HepG2 (cell line): ENCODE results near the gene MORC4. TPM values are rescaled to one million over a fixed set of nuclear protein-coding genes. Genes with fewer than 3 reads are reported as not detected.
A peak's percentile ranks its signal among the peaks of the same experiment; 100 is the strongest.

Experiments
- ATAC-seq: fragments of 200-7000 bp; cut with Tn5 transposase; 3 replicates; pipeline ENCODE4 v1.9.1; 2020; ENCODE audit warnings: mild to moderate bottlenecking, moderate library complexity
- BruUV-seq: library from RNA; stranded (reverse); fragments of 400-500 nt; replicated peaks from 2 replicates; lab custom pipeline; 2021; lab: Mats Ljungman, UMichigan
- CTCF ChIA-PET: fragments of 300-600 bp; formaldehyde crosslinking; extraction: SDS; loops from one replicate; lab custom pipeline; 2021; ENCODE audit warnings: low total read pairs, inconsistent platforms, low intra/inter-chr PET ratio; lab: Yijun Ruan, JAX
- POLR2A ChIA-PET: fragments of 350-600 bp; sonication (Branson Sonifier 250); formaldehyde crosslinking; loops from one replicate; lab custom pipeline; 2020; ENCODE audit warnings: antibody characterized with exemption, inconsistent platforms; lab: Yijun Ruan, JAX
- DNase-seq: peaks from one replicate; pipeline ENCODE4 v3.0.0-alpha.2; 2015; ENCODE audit warnings: low spot score
- FAIRE-seq: peaks from 3 replicates; lab custom pipeline; 2011; peaks lifted over from hg19 to GRCh38; lab: Jason Lieb, UNC
- H2AFZ ChIP-seq: one replicate; pipeline ENCODE4 v1.6.1; 2011; ENCODE audit warnings: low read length, inconsistent platforms
- H3K27ac ChIP-seq: fragments of 300-600 bp; 3 replicates; pipeline ENCODE4 v1.8.0; 2011; ENCODE audit warnings: mixed run types, mild to moderate bottlenecking, mixed read lengths, low read length, inconsistent platforms; ENCODE audit not compliant: insufficient read depth; ENCODE audit errors: extremely low read length
- H3K27me3 ChIP-seq, 2 experiments: fragments of 200-600 bp in 1 of 2; 2 replicates in 1 of 2; 3 replicates in 1 of 2; pipeline versions ENCODE4 v1.6.0 to v1.8.0; 2011; ENCODE audit warnings: low read length in 2 of 2, mild to moderate bottlenecking in 2 of 2, moderate library complexity in 2 of 2, inconsistent platforms in 1 of 2; ENCODE audit not compliant: insufficient read depth in 2 of 2, control insufficient read depth in 1 of 2
- H3K36me3 ChIP-seq, 2 experiments: fragments of 200-600 bp in 1 of 2; replicated peaks in 1 of 2; 2 replicates in 1 of 2; 3 replicates in 1 of 2; pipeline versions ENCODE4 v1.5.1 to v1.8.0; 2011; ENCODE audit warnings: low read length in 2 of 2, inconsistent platforms in 1 of 2; ENCODE audit not compliant: insufficient read depth in 2 of 2, control insufficient read depth in 1 of 2
- H3K4me1 ChIP-seq: 2 replicates; pipeline ENCODE4 v1.5.1; 2012; ENCODE audit warnings: low read length, inconsistent platforms; ENCODE audit not compliant: insufficient read depth
- H3K4me2 ChIP-seq: 2 replicates; pipeline ENCODE4 v1.6.0; 2011; ENCODE audit warnings: low read depth, low read length, inconsistent platforms
- H3K4me3 ChIP-seq, 3 experiments: fragments of 200-600 bp in 1 of 3; sonication (generic), shearing (Covaris generic) in 1 of 3; replicated peaks in 1 of 3; 2 replicates each; pipeline ENCODE4 v1.5.1; 2011 to 2016; ENCODE audit warnings: low read length in 3 of 3, inconsistent platforms in 2 of 3, low read depth in 2 of 3, mild to moderate bottlenecking in 2 of 3, control low read depth in 1 of 3, mixed read lengths in 1 of 3; ENCODE audit not compliant: insufficient read depth in 1 of 3
- H3K79me2 ChIP-seq: one replicate; pipeline ENCODE4 v1.6.1; 2011; ENCODE audit warnings: low read length, inconsistent platforms; ENCODE audit not compliant: insufficient read depth
- H3K9ac ChIP-seq: 2 replicates; pipeline ENCODE4 v1.6.0; 2011; ENCODE audit warnings: mild to moderate bottlenecking, low read depth, low read length, inconsistent platforms; ENCODE audit not compliant: insufficient read depth
- H3K9me3 ChIP-seq: 2 replicates; pipeline ENCODE4 v1.5.1; 2012; ENCODE audit warnings: mild to moderate bottlenecking, low read length
- H4K20me1 ChIP-seq: 2 replicates; pipeline ENCODE4 v1.6.0; 2011; ENCODE audit warnings: inconsistent platforms, mild to moderate bottlenecking, low read length, moderate library complexity; ENCODE audit not compliant: insufficient read depth
- CTCF ChIP-seq: sonication (generic); formaldehyde crosslinking; IDR thresholded peaks from 2 replicates; pipeline ENCODE4 v1.5.0; 2020; ENCODE audit warnings: mild to moderate bottlenecking, missing genetic modification reagents, moderate library complexity
- HNF4G ChIP-seq, 2 experiments: sonication (generic) in 1 of 2; formaldehyde crosslinking in 1 of 2; IDR thresholded peaks; 2 replicates each; pipeline versions ENCODE4 v1.4.0 to v1.6.1; 2011 to 2020; ENCODE audit warnings: borderline replicate concordance in 2 of 2, low read depth in 2 of 2, mild to moderate bottlenecking in 2 of 2, low read length in 1 of 2, missing genetic modification reagents in 1 of 2, moderate library complexity in 1 of 2
- MED13 ChIP-seq: sonication (generic); formaldehyde crosslinking; IDR thresholded peaks from 2 replicates; pipeline ENCODE4 v1.5.0; 2020; ENCODE audit warnings: missing genetic modification reagents
- RAD21 ChIP-seq: fragments of 450-650 bp; formaldehyde crosslinking; IDR thresholded peaks from 2 replicates; pipeline ENCODE4 v1.5.0; 2020; ENCODE audit warnings: mild to moderate bottlenecking
- RBFOX2 ChIP-seq: fragments of 200-400 bp; formaldehyde crosslinking; IDR thresholded peaks from 2 replicates; pipeline ENCODE4 v1.6.1; 2017; ENCODE audit warnings: low read depth, mild to moderate bottlenecking, low read length
- SMC3 ChIP-seq: IDR thresholded peaks from 2 replicates; pipeline ENCODE4 v1.6.1; 2011; ENCODE audit warnings: low read length, improper control_type of control experiment
- STAG1 ChIP-seq: sonication (generic); formaldehyde crosslinking; IDR thresholded peaks from 2 replicates; pipeline ENCODE4 v1.4.0; 2020; ENCODE audit warnings: missing genetic modification reagents
- ZNF552 ChIP-seq: sonication (generic); formaldehyde crosslinking; IDR thresholded peaks from 2 replicates; pipeline ENCODE4 v1.9.0; 2022; ENCODE audit warnings: missing genetic modification reagents, mild to moderate bottlenecking, borderline replicate concordance
- ZNF567 ChIP-seq: sonication (generic); formaldehyde crosslinking; IDR thresholded peaks from 2 replicates; pipeline ENCODE4 v1.8.1; 2023; ENCODE audit warnings: mild to moderate bottlenecking, missing genetic modification reagents, borderline replicate concordance
- WGBS: methylation state at CpG from one replicate; pipeline ENCODE4 v1.1.6; 2017; ENCODE audit warnings: low lambda C conversion rate; 5-methylcytosine and 5-hydroxymethylcytosine counted together
- in situ Hi-C: cut with HindIII; loops from 2 replicates; pipeline ENCODE4 v1.10.0; 2017; ENCODE audit warnings: low pct_unique_long_range_greater_than_20kb; ENCODE audit not compliant: extremely low pct_ligation_motif_present
- intact Hi-C: fragments of 100-400 bp; cut with micrococcal nuclease; formaldehyde crosslinking; loops from one replicate; pipeline ENCODE4 v1.10.0; 2022; ENCODE audit not compliant: unreplicated experiment
- polyA plus RNA-seq, 8 experiments: library from polyadenylated mRNA; depleted of rRNA in 3 of 8; stranded (reverse) in 7 of 8; unstranded in 1 of 8; fragments of >200 nt; fragmentation: Illumina TruSeq in 4 of 8; extraction: Trizol in 4 of 8; gene quantifications; 2 replicates each; pipeline versions ENCODE4 v1.2.1 to v1.2.3, GENCODE V29; 2011 to 2016; ENCODE audit warnings: low read depth in 4 of 8, missing spikeins in 1 of 8, mixed read lengths in 1 of 8; ENCODE audit not compliant: insufficient read depth in 1 of 8
- total RNA-seq, 5 experiments: library from RNA; depleted of rRNA; stranded (reverse); fragments of >200 nt; fragmentation: Illumina TruSeq; extraction: Trizol; gene quantifications; 2 replicates each; pipeline ENCODE4 v1.2.3, GENCODE V29; 2016; ENCODE audit warnings: low read depth in 1 of 5
- TF ChIP-seq, protein P1 (sequence below): sonication (generic); formaldehyde crosslinking; IDR thresholded peaks from 2 replicates; pipeline ENCODE4 v1.8.1; 2022; ENCODE audit warnings: mild to moderate bottlenecking, missing genetic modification reagents

MORC4 gene
- total and polyA plus RNA-seq, 2 of the 13 experiments (the other 11 are each of a cell fraction or from before 2014, with no cell fraction given): 7.3 to 17.6 TPM

- TF ChIP-seq ZNF552 (CRISPR knock-in tag) (no peak), MED13 (no peak), ZNF567 (CRISPR knock-in tag) (no peak), HNF4G (IDR thresholded peaks at IDR 0.05; ENCODE audit: borderline replicate concordance, low read depth, low read length) (no peak), HNF4G (CRISPR knock-in tag; IDR thresholded peaks at IDR 0.05; ENCODE audit: borderline replicate concordance, low read depth) (no peak), RBFOX2 (no peak)
- TF ChIP-seq, all 625 proteins: peak for 0
These were observed 46.0 kb downstream of the MORC4 start (continued) for GRCh38 chrX:106954041-106954440.

DNA sequence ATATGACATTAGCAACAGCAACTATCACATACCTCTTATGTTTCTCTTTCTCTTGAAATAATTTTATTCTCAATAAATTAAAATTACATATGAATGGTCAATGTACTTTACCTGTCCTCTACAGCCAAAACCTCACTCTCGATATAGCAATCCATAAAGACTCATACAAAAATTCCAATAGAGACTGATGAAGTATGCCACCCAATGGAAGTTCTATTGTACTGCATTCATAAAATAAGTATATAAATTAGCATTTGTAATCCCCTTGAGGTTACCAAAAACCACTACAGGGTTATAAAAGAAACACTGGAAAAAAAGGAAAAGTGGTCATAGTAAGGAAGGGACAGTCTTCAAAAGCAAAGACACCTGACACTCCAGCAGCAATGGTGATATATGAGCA, 47.0 kb downstream of the MORC4 start:
- FAIRE-seq: no peak
- no peak for ATAC-seq
- intact Hi-C loops: no loop called here
- 55% methylated on average over 1 of the region's 1 CpG for WGBS
- Histone ChIP-seq H3K36me3 (peaks cover 0 to 2% of the 10 kb centered on the region in 2 experiments; a peak in 2 of 5 replicates), H3K4me1 (peaks cover 66% of the 10 kb centered on the region), H4K20me1 (no peaks in the 10 kb centered on the region), H2AFZ (no peak overlapping the region), H3K9ac (no peak overlapping the region), H3K27me3 (no peaks in the 10 kb centered on the region), H3K4me2 (no peak overlapping the region), H3K4me3 (no peak overlapping the region), H3K9me3 (no peaks in the 10 kb centered on the region), H3K27ac (no peak overlapping the region), H3K79me2 (no peaks in the 10 kb centered on the region)
- in situ Hi-C loops: no loop called here
- ChIA-PET POLR2A (no interaction called here), CTCF (interaction anchor here (0.7 to 2.9 kb wide), 2 partner anchors 54 to 58 kb away, joined by 3 to 9 read pairs; no protein-coding TSS in a partner anchor)
- BruUV-seq: no TSS peak
- TF ChIP-seq RAD21 (CRISPR knock-in tag) (0 out of 2 replicates have a peak, but pooled peaks have one; percentile 11), CTCF (peak; percentile 16; the same call in 1 of the 2 replicates), SMC3 (0 out of 2 replicates have a peak, but pooled peaks have one; percentile 2), STAG1 (CRISPR knock-in tag) (peak; percentile 25)
- TF ChIP-seq, protein P1, sequence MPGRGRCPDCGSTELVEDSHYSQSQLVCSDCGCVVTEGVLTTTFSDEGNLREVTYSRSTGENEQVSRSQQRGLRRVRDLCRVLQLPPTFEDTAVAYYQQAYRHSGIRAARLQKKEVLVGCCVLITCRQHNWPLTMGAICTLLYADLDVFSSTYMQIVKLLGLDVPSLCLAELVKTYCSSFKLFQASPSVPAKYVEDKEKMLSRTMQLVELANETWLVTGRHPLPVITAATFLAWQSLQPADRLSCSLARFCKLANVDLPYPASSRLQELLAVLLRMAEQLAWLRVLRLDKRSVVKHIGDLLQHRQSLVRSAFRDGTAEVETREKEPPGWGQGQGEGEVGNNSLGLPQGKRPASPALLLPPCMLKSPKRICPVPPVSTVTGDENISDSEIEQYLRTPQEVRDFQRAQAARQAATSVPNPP (CRISPR knock-in tag): no peak
- DNase-seq: no peak
